Smooth muscle cell of the brain vasculature (primary cell): Measurements from ENCODE around the gene ATP13A2.

Source experiments
- DNase-seq: peaks from one replicate; pipeline ENCODE4 v3.0.0-alpha.2; 2012; ENCODE audit warnings: low read depth, low spot score

ATP13A2 gene

GRCh38 chr1:17001760-17002523 lies 9.8 kb downstream of the ATP13A2 start:
- DNase-seq: no peak

- DNase-seq: no peak
Measured at GRCh38 chr1:16999863-17000262, 11.9 kb downstream of the ATP13A2 start.

- DNase-seq: no peak
Measured at GRCh38 chr1:16998589-16998988, 13.1 kb downstream of the ATP13A2 start.

- DNase-seq: no peak
Measured at GRCh38 chr1:16996845-16997244, 14.9 kb downstream of the ATP13A2 start.

- no peak for DNase-seq
Measured at GRCh38 chr1:16993521-16994038, 18.1 kb downstream of the ATP13A2 start.

- no peak for DNase-seq
Measured at GRCh38 chr1:16992675-16993074, 19.1 kb downstream of the ATP13A2 start.

GRCh38 chr1:16992102-16992501 lies 19.6 kb downstream of the ATP13A2 start:
- no peak for DNase-seq

GRCh38 chr1:16991571-16991970 lies 20.2 kb downstream of the ATP13A2 start:
- no peak for DNase-seq

- DNase-seq: no peak
Measured at GRCh38 chr1:16989676-16990391, 21.9 kb downstream of the ATP13A2 start.

- DNase-seq: no peak
Measured at GRCh38 chr1:16988210-16988609, 23.5 kb downstream of the ATP13A2 start.

GRCh38 chr1:16986962-16987361 lies 24.8 kb downstream of the ATP13A2 start:
- DNase-seq: no peak

- DNase-seq: no peak
Measured at GRCh38 chr1:16986560-16986959, 25.2 kb downstream of the ATP13A2 start.

- no peak for DNase-seq
Measured at GRCh38 chr1:16986113-16986512, 25.6 kb downstream of the ATP13A2 start.

GRCh38 chr1:16984717-16985116 lies 27.0 kb downstream of the ATP13A2 start:
- DNase-seq: no peak

GRCh38 chr1:16983649-16984048 lies 28.1 kb downstream of the ATP13A2 start:
- DNase-seq: no peak

GRCh38 chr1:16982902-16983301 lies 28.8 kb downstream of the ATP13A2 start:
- DNase-seq: no peak

GRCh38 chr1:16981269-16981849 lies 30.4 kb downstream of the ATP13A2 start:
- DNase-seq: no peak

GRCh38 chr1:16980473-16981268 lies 31.1 kb downstream of the ATP13A2 start, which contains the start of gene MFAP2:
Gene MFAP2, minus strand, starts transcription at chr1:16980620. Its CDS starts 2,347 bp downstream, at chr1:16978273.
- DNase-seq: no peak

- no peak for DNase-seq
Measured at GRCh38 chr1:16979475-16980327, 32.0 kb downstream of the ATP13A2 start.
